GM12874 (cell line): ENCODE results near the gene ARL8A.

ENCODE experiments used
- TF ChIP-seq, protein P1 (sequence below): IDR thresholded peaks from 2 replicates; pipeline ENCODE4 v1.5.1; 2011; ENCODE audit warnings: low read depth, mild to moderate bottlenecking, control low read depth, low read length, moderate library complexity; ENCODE audit not compliant: insufficient read depth

The ARL8A gene

DNA sequence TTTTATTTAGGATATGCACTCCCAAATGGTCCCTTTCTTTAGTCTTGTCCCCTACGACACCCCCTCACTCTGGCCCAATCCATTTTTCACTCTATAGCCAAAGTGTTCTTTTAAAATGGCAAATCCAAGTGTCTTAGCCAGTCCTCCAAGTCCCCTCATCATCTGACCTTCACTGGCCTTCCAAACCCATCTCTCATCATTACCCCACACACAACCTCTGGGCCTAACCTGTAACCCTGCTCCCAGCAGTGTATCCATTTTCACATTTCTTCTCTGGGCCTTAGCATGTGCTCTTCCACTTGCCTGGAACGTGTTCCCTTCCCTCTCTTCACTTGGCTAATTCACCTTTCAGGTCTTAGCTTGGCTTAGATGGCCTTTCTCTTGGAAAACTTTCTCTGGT lies 6.5 kb upstream of the ARL8A start:
- TF ChIP-seq, protein P1, sequence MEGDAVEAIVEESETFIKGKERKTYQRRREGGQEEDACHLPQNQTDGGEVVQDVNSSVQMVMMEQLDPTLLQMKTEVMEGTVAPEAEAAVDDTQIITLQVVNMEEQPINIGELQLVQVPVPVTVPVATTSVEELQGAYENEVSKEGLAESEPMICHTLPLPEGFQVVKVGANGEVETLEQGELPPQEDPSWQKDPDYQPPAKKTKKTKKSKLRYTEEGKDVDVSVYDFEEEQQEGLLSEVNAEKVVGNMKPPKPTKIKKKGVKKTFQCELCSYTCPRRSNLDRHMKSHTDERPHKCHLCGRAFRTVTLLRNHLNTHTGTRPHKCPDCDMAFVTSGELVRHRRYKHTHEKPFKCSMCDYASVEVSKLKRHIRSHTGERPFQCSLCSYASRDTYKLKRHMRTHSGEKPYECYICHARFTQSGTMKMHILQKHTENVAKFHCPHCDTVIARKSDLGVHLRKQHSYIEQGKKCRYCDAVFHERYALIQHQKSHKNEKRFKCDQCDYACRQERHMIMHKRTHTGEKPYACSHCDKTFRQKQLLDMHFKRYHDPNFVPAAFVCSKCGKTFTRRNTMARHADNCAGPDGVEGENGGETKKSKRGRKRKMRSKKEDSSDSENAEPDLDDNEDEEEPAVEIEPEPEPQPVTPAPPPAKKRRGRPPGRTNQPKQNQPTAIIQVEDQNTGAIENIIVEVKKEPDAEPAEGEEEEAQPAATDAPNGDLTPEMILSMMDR, result no peak

DNA sequence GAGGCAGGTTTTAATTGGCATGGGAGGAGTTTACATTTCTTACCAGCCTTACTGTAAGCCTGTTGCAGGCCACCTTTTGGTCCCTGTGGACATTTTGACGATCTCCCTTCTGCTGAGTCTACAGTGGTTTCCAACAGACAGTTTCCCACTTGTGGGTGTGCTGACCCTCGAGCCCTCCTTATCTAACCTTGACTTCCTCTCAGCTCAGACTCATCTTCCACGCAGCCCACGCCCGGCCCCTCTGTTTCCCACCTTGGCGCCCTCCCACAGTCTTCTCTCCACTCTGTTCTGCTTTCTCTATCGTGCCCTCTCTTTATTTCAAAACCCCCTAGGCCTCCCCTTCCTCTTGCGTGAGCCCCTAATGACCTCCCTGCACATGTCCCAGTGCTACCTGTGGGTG lies 6.1 kb upstream of the ARL8A start:
- TF ChIP-seq, protein P1, result no peak

DNA sequence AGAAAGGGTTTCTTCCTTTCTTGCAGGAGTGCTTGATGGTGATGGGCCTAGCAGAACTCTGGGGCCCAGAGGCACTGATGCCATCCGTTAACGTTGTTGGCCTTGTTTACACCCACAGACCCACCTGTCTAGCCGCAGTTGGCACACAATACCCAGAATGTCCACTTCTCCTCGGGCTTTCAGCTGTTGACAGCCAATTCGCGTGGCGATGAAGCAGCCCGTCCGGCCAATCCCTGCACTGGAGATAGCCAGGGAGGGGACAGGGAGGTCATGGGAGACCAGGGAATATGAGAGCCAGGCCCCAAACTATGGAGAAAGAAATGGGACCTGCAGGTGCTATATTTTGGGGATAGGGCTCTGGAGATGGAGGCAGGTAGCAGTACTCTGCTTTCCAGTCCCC lies 5.7 kb upstream of the ARL8A start:
- TF ChIP-seq, protein P1, result no peak

DNA sequence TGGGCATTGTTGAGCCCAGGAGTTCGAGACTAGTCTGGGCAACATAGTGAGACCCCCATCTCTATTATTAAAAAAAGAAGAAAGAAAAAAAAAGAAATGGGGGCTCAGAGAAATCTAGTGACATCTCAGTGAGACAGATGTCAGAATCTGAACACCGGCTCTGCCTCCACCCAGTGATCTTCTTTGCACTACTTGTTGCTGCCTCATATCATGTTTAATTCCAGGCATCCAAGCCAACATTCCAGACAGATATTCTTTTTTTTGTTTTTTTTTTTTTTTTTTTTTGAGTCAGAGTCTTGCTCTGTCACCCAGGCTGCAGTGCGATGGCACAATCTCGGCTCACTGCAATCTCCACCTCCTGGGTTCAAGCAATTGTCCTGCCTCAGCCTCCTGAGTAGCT lies 5.0 kb upstream of the ARL8A start:
- TF ChIP-seq, protein P1, result no peak

DNA sequence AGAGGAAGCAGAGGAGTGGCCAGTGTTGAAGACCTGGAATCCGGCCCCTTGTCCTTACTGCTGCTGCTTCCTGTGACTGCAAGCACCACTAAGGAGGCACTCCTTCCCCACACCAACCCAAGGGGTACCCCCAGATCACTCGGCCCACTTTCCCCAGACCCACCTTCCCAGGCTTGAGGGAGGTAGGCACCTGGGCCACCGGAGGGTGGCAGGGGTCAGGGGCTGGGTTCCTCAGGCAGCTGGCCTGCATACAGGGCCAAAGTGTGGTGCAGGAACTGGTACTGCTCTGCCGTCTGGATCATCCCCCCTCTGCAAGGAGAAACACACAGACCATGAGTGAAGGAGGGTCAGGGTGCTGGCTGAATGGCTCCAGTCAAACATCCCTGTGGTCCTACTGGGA lies 3.9 kb upstream of the ARL8A start:
- TF ChIP-seq, protein P1, result no peak

DNA sequence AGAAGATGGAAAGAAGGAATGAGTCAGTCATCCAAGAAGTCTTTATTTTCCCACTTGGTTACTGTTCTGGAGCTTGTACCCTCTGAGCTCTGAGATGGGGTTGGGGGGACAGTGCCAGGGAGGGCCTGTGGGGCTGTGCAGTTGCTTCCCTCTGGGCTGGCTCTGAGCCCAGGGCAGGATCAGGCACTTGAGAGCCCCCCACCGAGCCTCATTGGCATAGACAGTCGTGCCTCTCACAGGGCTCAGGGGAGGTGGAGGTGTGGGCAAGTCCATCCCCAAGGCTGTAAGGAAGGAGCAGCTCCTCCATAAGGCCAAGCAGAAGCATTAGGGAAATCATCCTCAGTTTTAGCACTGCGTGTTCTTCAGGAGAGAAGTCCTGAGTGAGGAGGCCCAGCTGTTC lies 2.5 kb upstream of the ARL8A start:
- TF ChIP-seq, protein P1, result no peak

DNA sequence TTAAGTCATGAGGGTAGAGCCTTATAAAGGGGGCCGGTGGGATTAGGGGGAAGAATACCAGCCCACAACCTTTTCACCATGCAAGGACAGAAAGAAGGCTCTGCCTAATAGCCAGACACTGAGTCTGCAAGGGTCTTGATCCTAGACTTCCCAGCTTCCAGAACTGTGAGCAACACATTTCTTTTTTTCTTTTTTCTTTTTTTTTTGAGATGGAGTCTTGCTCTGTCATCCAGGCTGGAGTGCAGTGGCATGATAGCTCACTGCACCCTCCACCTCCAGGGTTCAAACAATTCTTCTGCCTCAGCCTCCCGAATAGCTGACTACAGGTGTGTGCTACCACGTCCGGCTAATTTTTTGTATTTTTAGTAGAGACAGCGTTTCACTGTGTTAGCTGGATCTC lies 1.7 kb upstream of the ARL8A start:
- TF ChIP-seq, protein P1, result no peak

DNA sequence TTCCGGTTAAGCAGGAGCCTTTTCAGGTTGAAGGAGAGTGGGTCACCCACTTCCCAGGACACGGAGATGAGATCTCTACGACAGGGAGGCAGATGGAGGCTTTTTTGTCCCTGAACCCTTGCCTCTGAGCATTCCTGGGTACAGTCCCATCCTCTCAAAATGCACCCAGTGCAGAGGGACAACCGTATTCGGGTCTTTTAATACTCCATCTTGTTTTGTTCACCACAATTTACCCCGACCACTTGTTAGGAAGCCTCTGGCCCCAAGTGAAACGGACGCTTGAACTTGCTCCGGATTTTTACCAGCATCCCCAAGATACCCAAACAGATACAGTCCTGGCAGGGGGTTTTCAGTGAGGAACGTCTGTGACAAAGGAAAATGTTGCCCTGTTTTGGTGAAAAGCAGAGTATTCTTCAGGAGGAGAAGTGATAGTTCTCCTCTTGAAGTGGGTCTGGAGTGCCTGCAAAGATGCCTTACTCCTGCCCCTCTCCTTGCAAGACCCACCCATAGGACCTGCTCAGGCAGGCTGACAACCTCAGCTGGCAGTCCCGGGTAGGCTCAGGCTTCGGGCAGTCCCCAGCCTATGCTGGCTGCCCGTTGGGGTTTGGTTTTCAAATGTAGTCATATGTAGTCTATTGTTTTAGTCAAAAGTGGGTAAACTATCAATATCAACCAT lies 669 bp upstream of the ARL8A start:
- TF ChIP-seq, protein P1, result no peak
